ENCODE results near the gene CYTH3.
"Not testable (repeated sequence)": the region's sequence is repeated elsewhere in the genome, so short reads cannot be mapped to it uniquely, and the experiment has no call there.

The CYTH3 gene

DNA sequence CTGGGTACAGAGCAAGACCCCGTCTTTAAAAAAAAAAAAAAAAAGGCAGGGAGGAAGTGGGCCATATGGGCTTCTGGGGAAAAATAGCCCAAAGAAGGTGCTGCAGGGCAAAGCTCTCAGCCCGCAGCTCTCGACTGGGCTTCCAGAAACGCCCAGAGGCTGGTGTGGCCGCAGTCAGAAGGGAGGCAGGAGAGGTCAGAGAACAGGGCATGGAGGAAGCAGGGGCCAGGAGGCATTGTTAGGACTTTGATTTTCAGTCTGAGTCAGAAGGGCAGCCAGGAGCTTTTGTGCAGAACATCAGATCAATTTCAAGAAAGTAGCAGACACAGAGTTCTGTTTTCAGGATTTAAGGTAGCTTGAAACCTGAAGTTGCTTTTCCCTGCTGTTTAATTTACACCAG is 35.3 kb upstream of the CYTH3 start:
- TF ChIP-seq, protein P1, sequence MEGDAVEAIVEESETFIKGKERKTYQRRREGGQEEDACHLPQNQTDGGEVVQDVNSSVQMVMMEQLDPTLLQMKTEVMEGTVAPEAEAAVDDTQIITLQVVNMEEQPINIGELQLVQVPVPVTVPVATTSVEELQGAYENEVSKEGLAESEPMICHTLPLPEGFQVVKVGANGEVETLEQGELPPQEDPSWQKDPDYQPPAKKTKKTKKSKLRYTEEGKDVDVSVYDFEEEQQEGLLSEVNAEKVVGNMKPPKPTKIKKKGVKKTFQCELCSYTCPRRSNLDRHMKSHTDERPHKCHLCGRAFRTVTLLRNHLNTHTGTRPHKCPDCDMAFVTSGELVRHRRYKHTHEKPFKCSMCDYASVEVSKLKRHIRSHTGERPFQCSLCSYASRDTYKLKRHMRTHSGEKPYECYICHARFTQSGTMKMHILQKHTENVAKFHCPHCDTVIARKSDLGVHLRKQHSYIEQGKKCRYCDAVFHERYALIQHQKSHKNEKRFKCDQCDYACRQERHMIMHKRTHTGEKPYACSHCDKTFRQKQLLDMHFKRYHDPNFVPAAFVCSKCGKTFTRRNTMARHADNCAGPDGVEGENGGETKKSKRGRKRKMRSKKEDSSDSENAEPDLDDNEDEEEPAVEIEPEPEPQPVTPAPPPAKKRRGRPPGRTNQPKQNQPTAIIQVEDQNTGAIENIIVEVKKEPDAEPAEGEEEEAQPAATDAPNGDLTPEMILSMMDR (IDR thresholded peaks at IDR 0.05; ENCODE audit: insufficient read depth, low read depth, low read length, missing control alignments), result no peak
- H3K4me3 ChIP-seq (ENCODE audit: low read length), result no peak overlapping the region
- DNase-seq (ENCODE audit: low read depth), result no peak

DNA sequence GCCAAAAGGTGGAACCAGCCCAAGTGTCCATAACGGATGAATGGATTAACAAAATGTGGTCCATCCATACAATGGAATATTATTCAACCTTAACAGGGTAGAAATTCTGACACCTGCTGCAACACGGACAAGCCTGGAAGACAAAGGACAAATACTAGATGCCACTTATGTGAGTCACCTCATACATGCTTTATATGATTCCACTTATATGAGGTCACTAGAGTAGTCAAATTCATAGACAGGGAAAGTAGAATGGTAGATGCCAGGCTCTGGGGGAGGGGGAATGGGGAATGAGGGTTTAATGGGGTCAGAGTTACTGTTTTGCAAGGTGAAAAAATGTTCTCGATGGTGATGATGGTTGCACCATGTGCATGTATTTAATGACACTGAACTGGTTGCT is 34.0 kb upstream of the CYTH3 start:
- DNase-seq (ENCODE audit: low read depth), result peak; percentile 83
- TF ChIP-seq, protein P1 (IDR thresholded peaks at IDR 0.05; ENCODE audit: insufficient read depth, low read depth, low read length, missing control alignments), result no peak
- no peak overlapping the region for H3K4me3 ChIP-seq (ENCODE audit: low read length)

DNA sequence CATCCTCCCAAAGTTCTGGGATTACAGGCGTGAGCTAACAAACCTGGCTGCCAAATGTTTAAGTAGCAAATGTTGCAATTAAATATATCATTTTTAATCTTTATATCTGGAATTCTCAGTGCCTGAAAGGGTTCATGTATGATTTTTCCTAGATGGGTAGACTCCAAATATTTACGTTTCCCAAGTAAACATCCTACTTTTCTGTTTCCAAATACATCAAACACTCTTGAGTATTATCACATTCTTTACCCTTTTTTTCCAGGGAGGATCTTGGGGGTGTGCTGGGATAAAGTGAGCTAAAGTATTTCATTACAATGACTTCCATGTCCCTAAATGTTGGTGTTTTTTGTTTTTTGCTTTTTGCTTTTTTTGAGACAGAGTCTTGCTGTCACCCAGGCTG is 32.9 kb upstream of the CYTH3 start:
- TF ChIP-seq, protein P1 (IDR thresholded peaks at IDR 0.05; ENCODE audit: insufficient read depth, low read depth, low read length, missing control alignments), result no peak
- DNase-seq (ENCODE audit: low read depth), result no peak
- H3K4me3 ChIP-seq (ENCODE audit: low read length), result no peak overlapping the region

DNA sequence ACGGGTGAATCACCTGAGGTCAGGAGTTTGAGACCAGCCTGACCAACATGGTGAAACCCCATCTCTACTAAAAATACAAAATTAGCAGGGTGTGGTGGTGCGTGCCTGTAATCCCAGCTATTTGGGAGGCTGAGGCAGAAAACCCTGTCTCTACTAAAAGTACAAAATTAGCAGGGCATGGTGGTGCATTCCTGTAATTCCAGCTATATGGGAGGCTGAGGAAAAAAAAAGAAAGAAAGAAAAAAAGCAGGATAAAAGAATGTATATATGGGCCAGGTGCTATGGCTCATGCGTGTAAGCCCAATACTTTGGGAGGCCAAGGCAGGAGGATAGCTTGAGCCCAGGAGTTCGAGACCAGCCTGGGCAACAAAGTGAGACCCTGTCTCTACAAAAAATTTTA is 29.0 kb upstream of the CYTH3 start:
- H3K4me3 ChIP-seq (ENCODE audit: low read length); DNase-seq (ENCODE audit: low read depth): not testable (repeated sequence)

DNA sequence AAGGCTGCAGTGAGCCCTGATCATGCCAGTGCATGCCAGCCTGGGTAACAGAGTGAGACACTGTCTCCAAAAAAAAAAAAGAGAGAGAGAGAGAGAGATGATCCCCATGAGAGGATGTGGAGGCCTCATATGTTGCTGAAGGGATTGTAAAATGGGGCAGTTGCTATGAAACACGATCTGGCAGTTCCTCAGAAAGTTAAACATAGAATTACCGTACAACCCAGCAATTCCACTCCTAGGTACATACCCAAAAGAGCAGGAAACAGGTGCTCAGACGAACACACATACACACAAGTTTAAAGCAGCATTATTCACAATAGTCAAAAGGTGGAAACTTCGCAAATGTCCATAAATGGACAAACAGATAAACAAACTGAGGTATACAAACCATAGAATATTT is 27.4 kb upstream of the CYTH3 start:
- TF ChIP-seq, protein P1 (IDR thresholded peaks at IDR 0.05; ENCODE audit: insufficient read depth, low read depth, low read length, missing control alignments), result no peak
- no peak overlapping the region for H3K4me3 ChIP-seq (ENCODE audit: low read length)
- DNase-seq (ENCODE audit: low read depth), result no peak

DNA sequence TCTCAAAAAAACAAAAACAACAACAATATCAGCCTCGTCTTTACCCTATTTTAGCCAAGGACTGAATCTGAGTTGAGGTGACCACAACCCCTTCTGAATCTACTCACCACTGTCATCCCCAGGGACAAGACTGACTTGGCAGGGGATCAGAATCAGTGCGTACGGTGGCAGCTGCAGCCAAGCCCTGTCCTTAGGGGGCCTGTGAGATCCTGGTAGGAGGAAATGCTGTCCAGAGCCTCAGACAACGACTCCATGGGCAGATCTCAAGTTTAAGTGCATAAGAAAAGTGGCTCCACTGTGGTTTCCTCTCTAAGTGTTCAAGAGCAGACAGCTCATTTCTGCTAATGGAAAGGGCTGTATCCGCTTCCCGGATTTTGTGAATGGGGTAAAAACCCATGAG is 22.4 kb upstream of the CYTH3 start:
- TF ChIP-seq, protein P1 (IDR thresholded peaks at IDR 0.05; ENCODE audit: insufficient read depth, low read depth, low read length, missing control alignments), result no peak
- H3K4me3 ChIP-seq (ENCODE audit: low read length), result no peak overlapping the region

DNA sequence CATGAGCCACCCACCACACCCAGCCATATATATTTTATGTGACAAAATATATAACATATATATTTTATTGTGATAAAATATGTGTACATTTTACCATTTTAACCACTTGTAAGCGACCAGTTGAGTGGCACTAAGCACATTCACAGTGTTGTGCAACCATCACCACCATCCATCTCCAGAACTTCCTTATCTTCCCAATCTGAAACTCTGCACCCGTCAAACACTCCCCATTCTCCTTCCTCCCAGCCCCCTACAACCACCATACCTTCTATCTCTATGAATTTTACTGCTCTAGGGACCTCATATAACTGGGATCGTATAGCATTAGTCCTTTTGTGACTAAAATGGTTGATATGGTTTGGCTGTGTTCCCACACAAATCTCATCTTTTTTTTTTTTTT is 20.8 kb upstream of the CYTH3 start:
- DNase-seq (ENCODE audit: low read depth), result no peak
- no peak overlapping the region for H3K4me3 ChIP-seq (ENCODE audit: low read length)
- TF ChIP-seq, protein P1 (IDR thresholded peaks at IDR 0.05; ENCODE audit: insufficient read depth, low read depth, low read length, missing control alignments), result no peak

More for the DNA sequence above, 22.4 kb upstream of the CYTH3 start:
- DNase-seq (ENCODE audit: low read depth), result no peak

DNA sequence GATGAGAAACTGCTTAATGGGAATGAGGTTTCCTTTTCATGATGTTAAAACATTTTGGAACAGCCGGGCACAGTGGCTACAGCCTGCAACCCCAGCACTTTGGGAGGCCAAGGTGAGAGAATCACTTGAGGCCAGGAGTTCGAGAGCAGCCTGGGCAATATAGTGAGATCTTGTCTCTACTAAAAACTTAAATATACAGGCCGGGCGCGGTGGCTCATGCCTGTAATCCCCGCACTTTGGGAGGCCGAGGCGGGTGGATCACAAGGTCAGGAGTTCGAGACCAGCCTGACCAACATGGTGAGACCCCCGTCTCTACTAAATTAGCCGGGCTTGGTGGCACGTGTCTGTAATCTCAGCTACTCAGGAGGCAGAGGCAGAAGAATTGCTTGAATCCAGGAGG is 19.5 kb upstream of the CYTH3 start:
- not testable (repeated sequence) for H3K4me3 ChIP-seq (ENCODE audit: low read length); DNase-seq (ENCODE audit: low read depth)

Data from epithelial cell of esophagus (primary cell).